ENCODE data around the gene PALLD. TPM values are rescaled to one million over a fixed set of nuclear protein-coding genes. Genes with fewer than 3 reads are reported as not detected.

PALLD gene
- total and polyA plus RNA-seq, 2 donors (not counting 3 experiments of a cell fraction or from before 2014, with no cell fraction given) = 13.4 to 48.2 TPM

- BruUV-seq (replicated peaks) = no TSS peak
- Histone ChIP-seq H3K4me2 (ENCODE audit: insufficient read depth, low read length) (no peak overlapping the region), H3K9me1 (replicated peaks; ENCODE audit: control insufficient read depth, extremely low read depth, insufficient read depth, low read length) (no peaks in the 10 kb centered on the region), H2AFZ (ENCODE audit: low read depth, low read length) (no peak overlapping the region), H3K79me2 (ENCODE audit: control insufficient read depth, insufficient read depth, low read length) (no peaks in the 10 kb centered on the region), H3K9me3 (replicated peaks; ENCODE audit: control insufficient read depth, insufficient read depth, low read length) (no peaks in the 10 kb centered on the region), H3K36me3 (ENCODE audit: control insufficient read depth in 2 of 2, extremely low read depth in 1 of 2, insufficient read depth in 2 of 2, low read length in 2 of 2) (no peaks in the 10 kb centered on the region), H4K20me1 (replicated peaks; ENCODE audit: control insufficient read depth, extremely low read depth, insufficient read depth, low read length) (no peaks in the 10 kb centered on the region), H3K27me3 (ENCODE audit: control insufficient read depth in 2 of 2, insufficient read depth in 2 of 2, low read length in 2 of 2) (no peaks in the 10 kb centered on the region), H3K4me3 (replicated peaks in 1 of 3; ENCODE audit: insufficient read depth in 1 of 3, low read depth in 1 of 3, low read length in 3 of 3) (no peak overlapping the region), H3K9ac (replicated peaks; ENCODE audit: extremely low read depth, insufficient read depth, low read length) (no peak overlapping the region), H3K4me1 (ENCODE audit: control insufficient read depth, extremely low read depth, insufficient read depth, low read length) (no peaks in the 10 kb centered on the region), H3K27ac (ENCODE audit: insufficient read depth, low read depth, low read length) (no peak overlapping the region)
- dilution Hi-C loops (cut with MboI; ENCODE audit: extremely low pct_ligation_motif_present, low sequenced_read_pairs) (no loop called here), intact Hi-C loops (cut with micrococcal nuclease) (no loop called here)
- TF ChIP-seq POLR2AphosphoS5 (IDR thresholded peaks at IDR 0.05; ENCODE audit: insufficient read depth, low read depth, low read length) (no peak), MAX (IDR thresholded peaks at IDR 0.05; ENCODE audit: insufficient read depth, insufficient read length) (no peak), EZH2 (IDR thresholded peaks at IDR 0.05; ENCODE audit: borderline replicate concordance, low read depth, low read length, severe bottlenecking) (no peak), CTCF (IDR thresholded peaks at IDR 0.05; ENCODE audit: extremely low read depth in 1 of 2, insufficient read depth in 1 of 2, low read depth in 1 of 2, low read length in 2 of 2) (no peak), GATA2 (IDR thresholded peaks at IDR 0.05; ENCODE audit: insufficient read depth, insufficient read length, low read depth, low read length) (no peak), MYC (IDR thresholded peaks at IDR 0.05; ENCODE audit: low read depth, low read length) (no peak), POLR2A (IDR thresholded peaks at IDR 0.05; ENCODE audit: low read depth, low read length) (no peak), JUN (IDR thresholded peaks at IDR 0.05; ENCODE audit: borderline replicate concordance, insufficient read depth, insufficient read length, low read depth) (no peak), FOS (IDR thresholded peaks at IDR 0.05; ENCODE audit: borderline replicate concordance, insufficient read depth, low read length) (no peak)
- FAIRE-seq (no peak), DNase-seq (ENCODE audit: low read depth, low spot score) (peak; percentile 58)
- CTCF ChIA-PET = interaction anchor here (0.8 kb wide), 1 partner anchor 12 kb away, joined by 3 read pairs; no protein-coding TSS in a partner anchor
- POLR2A ChIA-PET = interaction anchor here (0.5 kb wide), 1 partner anchor 361 kb away, joined by 5 read pairs; the partner anchor contains the start of gene CBR4
These were observed 152.1 kb downstream of the PALLD start for GRCh38 chr4:168648929-168649328.

Measured in endothelial cell of umbilical vein (primary cell).